ENCODE data around the gene NDST1. TPM values are rescaled to one million over a fixed set of nuclear protein-coding genes. Genes with fewer than 3 reads are reported as not detected.

Gene NDST1
- total RNA-seq, 4 donors from 2014 or later, result 68.8 to 104 (median 96.4) TPM

- Histone ChIP-seq H3K9me3 (no peaks in the 10 kb centered on the region), H3K4me3 (no peak overlapping the region), H3K27ac (peak overlapping the region in 2 of 4 donors; percentile 10 to 12), H3K4me1 (peaks cover 8 to 18% (median 9%) of the 10 kb centered on the region in 4 donors), H3K27me3 (no peaks in the 10 kb centered on the region), H3K36me3 (no peaks in the 10 kb centered on the region)
- intact Hi-C loops (cut with DNase I; ENCODE audit: low total_unique reads) (loop anchor here (5.0 kb wide), 1 partner anchor 1422 kb away; no protein-coding TSS in a partner anchor), in situ Hi-C loops (cut with MboI; ENCODE audit: low pct_ligation_motif_present in 1 of 4, low pct_unique_long_range_greater_than_20kb in 1 of 4, low sequenced_read_pairs in 3 of 4) (no loop called here)
- WGBS, 2 donors (ENCODE audit: low coverage in 1 of 2), result 89% methylated on average over 5 of the region's 5 CpGs; no CpG with 5 or more reads in 1 of the 2 donors
- TF ChIP-seq CTCF (IDR thresholded peaks at IDR 0.05), result no peak
- no peak for TF ChIP-seq POLR2A (IDR thresholded peaks at IDR 0.05)
- no peak for TF ChIP-seq POLR2AphosphoS5 (IDR thresholded peaks at IDR 0.05)
- TF ChIP-seq EP300 (IDR thresholded peaks at IDR 0.05; ENCODE audit: low read depth), result no peak
- DNase-seq, result no peak
Observed at GRCh38 chr5:150599281-150599680, 91.3 kb downstream of the NDST1 start.

GRCh38 chr5:150599917-150600511 lies 92.1 kb downstream of the NDST1 start:
- H3K9me3 ChIP-seq, result no peaks in the 10 kb centered on the region
- intact Hi-C loops (cut with DNase I; ENCODE audit: low total_unique reads), result loop anchor here (5.0 kb wide), 1 partner anchor 1423 kb away; no protein-coding TSS in a partner anchor
- peak overlapping the region; percentile 10 to 18 (median 14) for H3K27ac ChIP-seq
- 30 to 34% methylated on average over 5 to 11 of the region's 11 CpGs for WGBS, 2 donors (ENCODE audit: low coverage in 1 of 2)
- peaks cover 7 to 16% (median 9%) of the 10 kb centered on the region in 4 donors for H3K4me1 ChIP-seq
- no peak for TF ChIP-seq CTCF (IDR thresholded peaks at IDR 0.05)
- TF ChIP-seq POLR2A (IDR thresholded peaks at IDR 0.05), result no peak
- no peak for TF ChIP-seq EP300 (IDR thresholded peaks at IDR 0.05; ENCODE audit: low read depth)
- TF ChIP-seq POLR2AphosphoS5 (IDR thresholded peaks at IDR 0.05), result peak in 1 of 3 donors; percentile 15
- DNase-seq, result peak; percentile 76
- no peaks in the 10 kb centered on the region for H3K27me3 ChIP-seq
- no peaks in the 10 kb centered on the region for H3K36me3 ChIP-seq
- no peak overlapping the region for H3K4me3 ChIP-seq
- in situ Hi-C loops (cut with MboI; ENCODE audit: low pct_ligation_motif_present in 1 of 4, low pct_unique_long_range_greater_than_20kb in 1 of 4, low sequenced_read_pairs in 3 of 4), result no loop called here

- intact Hi-C loops (cut with DNase I; ENCODE audit: low total_unique reads) (no loop called here), in situ Hi-C loops (cut with MboI; ENCODE audit: low pct_ligation_motif_present in 1 of 4, low pct_unique_long_range_greater_than_20kb in 1 of 4, low sequenced_read_pairs in 3 of 4) (no loop called here)
- no peak for DNase-seq
- 50 to 84% methylated on average over 1 to 23 of the region's 25 CpGs for WGBS, 2 donors (ENCODE audit: low coverage in 1 of 2)
- H3K27ac ChIP-seq, result peak overlapping the region in 3 of 4 donors; percentile 12 to 18 (median 16)
- no peak overlapping the region for H3K4me3 ChIP-seq
- peaks cover 7 to 16% (median 9%) of the 10 kb centered on the region in 4 donors for H3K4me1 ChIP-seq
- no peaks in the 10 kb centered on the region for H3K36me3 ChIP-seq
- no peaks in the 10 kb centered on the region for H3K27me3 ChIP-seq
- TF ChIP-seq CTCF (IDR thresholded peaks at IDR 0.05), result no peak
- no peaks in the 10 kb centered on the region for H3K9me3 ChIP-seq
Observed at GRCh38 chr5:150600616-150601490, 92.9 kb downstream of the NDST1 start.

Data from transverse colon (tissue), 4 donors.